Measurements from ENCODE around the gene SYNDIG1L. TPM values are rescaled to one million over a fixed set of nuclear protein-coding genes. Genes with fewer than 3 reads are reported as not detected.
"Not testable (repeated sequence)": the region's sequence is repeated elsewhere in the genome, so short reads cannot be mapped to it uniquely, and the experiment has no call there.

Gene SYNDIG1L
- total RNA-seq, 3 donors from 2014 or later, result 0.33 to 1.0 (median 0.64) TPM

DNA sequence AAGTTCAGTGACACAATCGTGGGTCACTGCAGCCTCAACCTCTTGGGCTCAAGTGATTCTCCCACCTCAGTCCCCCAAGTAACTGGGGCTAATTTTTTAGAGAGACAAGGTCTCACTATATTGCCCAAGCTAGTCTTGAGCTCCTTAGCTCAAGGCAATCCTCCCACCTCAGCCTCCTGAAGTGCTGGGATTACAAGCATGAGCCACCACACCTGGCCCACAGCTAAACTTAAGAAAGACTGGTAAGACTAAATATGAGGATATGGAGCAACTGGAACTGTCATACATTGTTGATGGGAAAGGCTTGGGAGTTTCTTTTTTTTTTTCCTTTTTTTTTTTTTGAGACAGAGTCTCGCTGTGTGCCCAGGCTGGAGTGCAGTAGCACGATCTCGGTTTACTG, 43.8 kb downstream of the SYNDIG1L start:
- no peaks in the 10 kb centered on the region for H3K9me3 ChIP-seq
- no peak for DNase-seq (ENCODE audit: low spot score in 2 of 2)
- no peak overlapping the region for H3K4me3 ChIP-seq
- no peaks in the 10 kb centered on the region for H3K4me1 ChIP-seq
- intact Hi-C loops (cut with DNase I; ENCODE audit: low total_unique reads), result no loop called here
- H3K27ac ChIP-seq, result no peak overlapping the region
- no peaks in the 10 kb centered on the region for H3K27me3 ChIP-seq
- TF ChIP-seq POLR2AphosphoS5 (IDR thresholded peaks at IDR 0.05) (no peak), POLR2A (IDR thresholded peaks at IDR 0.05) (no peak)
- TF ChIP-seq, protein P1, sequence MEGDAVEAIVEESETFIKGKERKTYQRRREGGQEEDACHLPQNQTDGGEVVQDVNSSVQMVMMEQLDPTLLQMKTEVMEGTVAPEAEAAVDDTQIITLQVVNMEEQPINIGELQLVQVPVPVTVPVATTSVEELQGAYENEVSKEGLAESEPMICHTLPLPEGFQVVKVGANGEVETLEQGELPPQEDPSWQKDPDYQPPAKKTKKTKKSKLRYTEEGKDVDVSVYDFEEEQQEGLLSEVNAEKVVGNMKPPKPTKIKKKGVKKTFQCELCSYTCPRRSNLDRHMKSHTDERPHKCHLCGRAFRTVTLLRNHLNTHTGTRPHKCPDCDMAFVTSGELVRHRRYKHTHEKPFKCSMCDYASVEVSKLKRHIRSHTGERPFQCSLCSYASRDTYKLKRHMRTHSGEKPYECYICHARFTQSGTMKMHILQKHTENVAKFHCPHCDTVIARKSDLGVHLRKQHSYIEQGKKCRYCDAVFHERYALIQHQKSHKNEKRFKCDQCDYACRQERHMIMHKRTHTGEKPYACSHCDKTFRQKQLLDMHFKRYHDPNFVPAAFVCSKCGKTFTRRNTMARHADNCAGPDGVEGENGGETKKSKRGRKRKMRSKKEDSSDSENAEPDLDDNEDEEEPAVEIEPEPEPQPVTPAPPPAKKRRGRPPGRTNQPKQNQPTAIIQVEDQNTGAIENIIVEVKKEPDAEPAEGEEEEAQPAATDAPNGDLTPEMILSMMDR (IDR thresholded peaks at IDR 0.05), result no peak
- H3K36me3 ChIP-seq, result no peaks in the 10 kb centered on the region

DNA sequence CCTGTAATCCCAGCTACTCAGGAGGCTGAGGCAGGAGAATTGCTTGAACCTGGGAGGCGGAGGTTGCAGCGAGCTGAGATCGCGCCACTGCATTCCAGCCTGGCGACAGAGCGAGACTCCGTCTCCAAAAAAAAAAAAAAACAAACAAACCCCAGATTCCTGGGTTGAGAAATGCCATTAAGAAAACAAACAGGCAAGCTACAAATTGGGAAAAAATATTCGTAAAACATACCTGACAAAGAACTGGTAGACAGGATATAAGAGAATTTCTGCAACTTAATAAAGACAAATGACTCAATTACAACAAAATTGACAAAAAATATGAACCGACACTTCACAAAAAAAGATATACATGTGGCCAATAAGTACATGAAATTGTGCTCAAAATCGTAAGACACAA, 44.4 kb downstream of the SYNDIG1L start:
- H3K27me3 ChIP-seq; DNase-seq (ENCODE audit: low spot score in 2 of 2); H3K4me1 ChIP-seq; intact Hi-C loops (cut with DNase I; ENCODE audit: low total_unique reads); H3K4me3 ChIP-seq; H3K36me3 ChIP-seq; H3K9me3 ChIP-seq; H3K27ac ChIP-seq: not testable (repeated sequence)

DNA sequence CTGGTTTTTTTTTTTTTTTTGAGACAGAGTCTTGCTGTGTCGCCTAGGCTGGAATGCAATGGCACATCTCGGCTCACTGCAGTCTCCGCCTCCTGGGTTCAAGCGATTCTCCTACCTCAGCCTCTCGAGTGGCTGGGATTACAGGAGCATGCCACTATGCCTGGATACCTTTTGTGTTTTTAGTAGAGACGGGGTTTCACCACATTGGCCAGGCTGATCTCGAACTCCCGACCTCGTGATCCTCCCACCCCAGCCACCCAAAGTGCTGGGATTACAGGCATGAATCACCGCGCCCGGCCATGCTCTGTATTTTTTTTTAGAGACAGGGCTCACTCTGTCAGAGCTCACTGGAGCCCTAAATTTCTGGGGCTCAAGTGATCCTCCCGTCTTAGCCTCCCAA, 45.2 kb downstream of the SYNDIG1L start:
- intact Hi-C loops (cut with DNase I; ENCODE audit: low total_unique reads), result no loop called here
- Histone ChIP-seq H3K4me3 (no peak overlapping the region), H3K27me3 (no peaks in the 10 kb centered on the region), H3K27ac (no peak overlapping the region), H3K9me3 (no peaks in the 10 kb centered on the region), H3K36me3 (no peaks in the 10 kb centered on the region), H3K4me1 (no peaks in the 10 kb centered on the region)
- TF ChIP-seq, protein P1 (IDR thresholded peaks at IDR 0.05), result no peak
- DNase-seq (ENCODE audit: low spot score in 2 of 2), result no peak

DNA sequence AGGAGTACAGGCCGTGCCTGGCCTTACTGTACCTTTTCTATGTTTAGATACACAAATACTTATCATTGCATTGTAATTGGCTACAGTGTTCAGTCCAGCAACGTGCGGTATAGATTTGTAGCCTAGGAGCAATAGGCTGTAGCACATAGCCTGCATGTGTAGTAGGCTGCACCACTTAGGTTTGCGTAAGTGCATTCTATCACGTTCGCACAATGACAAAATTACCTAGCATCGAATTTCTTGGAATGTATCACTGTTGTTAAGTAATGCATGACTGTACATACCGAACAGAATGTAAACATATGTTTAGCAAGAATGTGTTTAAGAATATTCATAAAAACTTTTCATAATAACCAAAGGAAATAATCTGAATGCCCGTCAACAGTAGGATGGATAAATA, 45.8 kb downstream of the SYNDIG1L start:
- Histone ChIP-seq H3K9me3 (no peaks in the 10 kb centered on the region), H3K4me1 (no peaks in the 10 kb centered on the region), H3K27me3 (no peaks in the 10 kb centered on the region), H3K36me3 (no peaks in the 10 kb centered on the region), H3K4me3 (no peak overlapping the region), H3K27ac (no peak overlapping the region)
- intact Hi-C loops (cut with DNase I; ENCODE audit: low total_unique reads), result no loop called here
- DNase-seq (ENCODE audit: low spot score in 2 of 2), result no peak
- TF ChIP-seq, protein P1 (IDR thresholded peaks at IDR 0.05), result no peak
- TF ChIP-seq POLR2A (IDR thresholded peaks at IDR 0.05) (no peak), POLR2AphosphoS5 (IDR thresholded peaks at IDR 0.05) (no peak)

DNA sequence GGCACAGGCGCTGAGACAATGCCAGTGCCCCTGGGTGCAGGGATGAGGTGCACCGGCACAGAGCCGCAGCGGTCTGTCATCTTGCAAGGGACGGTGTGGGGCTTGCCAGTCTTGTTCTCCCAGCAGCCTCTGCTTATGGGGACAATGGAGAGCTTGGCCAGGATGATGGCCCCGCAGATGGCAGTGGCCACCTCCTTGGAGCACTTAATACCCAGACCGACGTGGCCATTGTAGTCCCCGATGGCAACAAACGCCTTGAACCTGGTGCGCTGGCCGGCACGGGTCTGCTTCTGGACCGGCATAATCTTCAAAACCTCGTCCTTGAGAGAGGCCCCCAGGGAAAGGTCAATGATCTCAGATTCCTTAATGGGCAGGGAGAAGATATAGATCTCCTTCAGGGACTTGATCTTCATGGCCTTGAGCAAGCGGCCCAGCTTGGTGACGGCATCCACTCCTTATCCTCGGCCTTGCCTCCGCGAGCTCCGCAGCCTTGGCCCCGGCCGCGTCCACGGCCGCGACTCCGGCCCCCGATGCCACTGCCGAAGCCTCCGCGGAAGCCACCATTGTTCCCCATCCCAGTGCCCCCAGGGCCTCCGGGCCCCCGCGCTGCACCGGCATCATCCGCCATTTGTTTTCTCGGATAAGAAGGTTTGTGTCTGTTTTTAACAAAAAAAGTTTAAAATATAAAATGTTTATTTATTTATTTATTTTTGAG, 47.9 kb downstream of the SYNDIG1L start:
- no peaks in the 10 kb centered on the region for H3K9me3 ChIP-seq
- H3K27ac ChIP-seq, result no peak overlapping the region
- H3K4me1 ChIP-seq, result no peaks in the 10 kb centered on the region
- H3K36me3 ChIP-seq, result no peaks in the 10 kb centered on the region
- intact Hi-C loops (cut with DNase I; ENCODE audit: low total_unique reads), result no loop called here
- no peaks in the 10 kb centered on the region for H3K27me3 ChIP-seq
- H3K4me3 ChIP-seq, result no peak overlapping the region
- no peak for TF ChIP-seq POLR2A (IDR thresholded peaks at IDR 0.05)
- no peak for TF ChIP-seq POLR2AphosphoS5 (IDR thresholded peaks at IDR 0.05)
- TF ChIP-seq, protein P1 (IDR thresholded peaks at IDR 0.05), result no peak
- DNase-seq (ENCODE audit: low spot score in 2 of 2), result no peak

GRCh38 chr14:74368441-74368840, 57.6 kb downstream of the SYNDIG1L start:
- intact Hi-C loops (cut with DNase I; ENCODE audit: low total_unique reads), result no loop called here
- Histone ChIP-seq H3K9me3 (no peaks in the 10 kb centered on the region), H3K27me3 (no peaks in the 10 kb centered on the region), H3K27ac (no peak overlapping the region), H3K36me3 (no peaks in the 10 kb centered on the region), H3K4me1 (no peaks in the 10 kb centered on the region), H3K4me3 (no peak overlapping the region)
- TF ChIP-seq POLR2A (IDR thresholded peaks at IDR 0.05) (no peak), POLR2AphosphoS5 (IDR thresholded peaks at IDR 0.05) (no peak)
- TF ChIP-seq, protein P1 (IDR thresholded peaks at IDR 0.05), result no peak
- DNase-seq (ENCODE audit: low spot score in 2 of 2), result no peak
